Body of pancreas (tissue), 4 donors: Measurements from ENCODE around the gene ZNF185. TPM values are rescaled to one million over a fixed set of nuclear protein-coding genes. Genes with fewer than 3 reads are reported as not detected.

ENCODE experiments used
- ATAC-seq: fragments of 150-250 bp; one replicate; pipeline ENCODE4 v1.9.1; 2016
- DNase-seq, 4 donors: peaks; one replicate each; pipeline ENCODE4 v3.0.0-alpha.2; 2019
- H3K27ac ChIP-seq, 4 donors: fragments of 200-600 bp; sonication (generic); 1 replicate in 3 of 4; 2 replicates in 1 of 4; pipeline versions ENCODE4 v1.5.1 to v1.6.1; 2016 to 2019; ENCODE audit warnings: mild to moderate bottlenecking in 1 of 4, mixed read lengths in 1 of 4, moderate library complexity in 1 of 4
- H3K27me3 ChIP-seq, 2 donors: fragments of 200-600 bp; sonication (generic); one replicate each; pipeline ENCODE4 v1.6.0; 2016; ENCODE audit warnings: mild to moderate bottlenecking in 1 of 2
- H3K36me3 ChIP-seq, 2 donors: fragments of 200-600 bp; sonication (generic); replicated peaks in 1 of 2; 2 replicates each; pipeline ENCODE4 v1.5.1; 2016; ENCODE audit warnings: low read depth in 2 of 2; ENCODE audit not compliant: insufficient read depth in 1 of 2
- H3K4me1 ChIP-seq: fragments of 200-600 bp; sonication (generic); one replicate; pipeline ENCODE4 v1.6.0; 2016
- H3K4me3 ChIP-seq, 2 donors: fragments of 200-600 bp; sonication (generic); 1 replicate in 1 of 2; 2 replicates in 1 of 2; pipeline ENCODE4 v1.5.1; 2016 to 2019
- H3K9me3 ChIP-seq, 3 donors: fragments of 200-600 bp; sonication (generic); 1 replicate in 2 of 3; 2 replicates in 1 of 3; pipeline ENCODE4 v1.5.1; 2016
- CTCF ChIP-seq, 7 experiments: fragments of 450-650 bp in 4 of 7; fragments of 200-600 bp in 3 of 7; sonication (generic) in 3 of 7; IDR thresholded peaks; one replicate each; pipeline ENCODE4 v1.5.1; 2016 to 2019; ENCODE audit warnings: antibody characterized with exemption in 7 of 7
- POLR2A ChIP-seq, 3 donors: fragments of 450-650 bp; IDR thresholded peaks; one replicate each; pipeline ENCODE4 v1.6.1; 2016; ENCODE audit warnings: antibody characterized with exemption in 3 of 3, mild to moderate bottlenecking in 2 of 3
- WGBS, 2 donors: methylation state at CpG; one replicate each; pipeline ENCODE4 v1.1.5; 2017; 5-methylcytosine and 5-hydroxymethylcytosine counted together
- intact Hi-C: fragments of 100-400 bp; cut with DNase I; formaldehyde crosslinking; loops from one replicate; pipeline ENCODE4 v1.15.1; 2023
- total RNA-seq, 2 donors: library from RNA; depleted of rRNA; stranded (reverse); fragments of >200 nt; gene quantifications; one replicate each; pipeline ENCODE4 v1.1.0, GENCODE V29; 2016

Gene ZNF185
- total RNA-seq, 2 donors from 2014 or later = 2.0 to 6.5 TPM

GRCh38 chrX:152865232-152865920, 32.5 kb upstream of the ZNF185 start:
- H3K4me1 ChIP-seq = no peaks in the 10 kb centered on the region
- H3K36me3 ChIP-seq = no peaks in the 10 kb centered on the region
- 89% methylated on average over 10 to 14 of the region's 17 CpGs for WGBS, 2 donors
- no peaks in the 10 kb centered on the region for H3K9me3 ChIP-seq
- ATAC-seq (no peak), DNase-seq (peak in 1 of 4 donors; percentile 2)
- no peak overlapping the region for H3K4me3 ChIP-seq
- H3K27ac ChIP-seq = no peak overlapping the region
- intact Hi-C loops = no loop called here
- TF ChIP-seq POLR2A (IDR thresholded peaks at IDR 0.05) (no peak), CTCF (IDR thresholded peaks at IDR 0.05) (no peak)
- no peaks in the 10 kb centered on the region for H3K27me3 ChIP-seq

GRCh38 chrX:152866386-152866785, 31.5 kb upstream of the ZNF185 start:
- no peak overlapping the region for H3K4me3 ChIP-seq
- intact Hi-C loops = no loop called here
- no peaks in the 10 kb centered on the region for H3K4me1 ChIP-seq
- no peaks in the 10 kb centered on the region for H3K27me3 ChIP-seq
- H3K27ac ChIP-seq = no peak overlapping the region
- ATAC-seq (no peak), DNase-seq (no peak)
- no peaks in the 10 kb centered on the region for H3K9me3 ChIP-seq
- H3K36me3 ChIP-seq = no peaks in the 10 kb centered on the region
- TF ChIP-seq CTCF (IDR thresholded peaks at IDR 0.05) (no peak), POLR2A (IDR thresholded peaks at IDR 0.05) (no peak)
- 80 to 88% methylated on average over 1 to 5 of the region's 5 CpGs for WGBS, 2 donors

GRCh38 chrX:152869972-152870371, 27.9 kb upstream of the ZNF185 start:
- no peak for ATAC-seq
- Histone ChIP-seq H3K36me3 (no peaks in the 10 kb centered on the region), H3K9me3 (no peaks in the 10 kb centered on the region), H3K27ac (no peak overlapping the region), H3K4me1 (no peaks in the 10 kb centered on the region), H3K4me3 (no peak overlapping the region), H3K27me3 (no peaks in the 10 kb centered on the region)
- intact Hi-C loops = no loop called here
- TF ChIP-seq CTCF (IDR thresholded peaks at IDR 0.05) (no peak), POLR2A (IDR thresholded peaks at IDR 0.05) (no peak)
- DNase-seq = no peak
- 88 to 96% methylated on average over 4 to 7 of the region's 7 CpGs for WGBS, 2 donors

GRCh38 chrX:152871260-152871659, 26.6 kb upstream of the ZNF185 start:
- no peak for DNase-seq
- no peak for TF ChIP-seq CTCF (IDR thresholded peaks at IDR 0.05)
- no peak for TF ChIP-seq POLR2A (IDR thresholded peaks at IDR 0.05)
- H3K9me3 ChIP-seq = no peaks in the 10 kb centered on the region
- intact Hi-C loops = no loop called here
- H3K27ac ChIP-seq = no peak overlapping the region
- 87 to 100% methylated on average over 2 to 9 of the region's 9 CpGs for WGBS, 2 donors
- no peaks in the 10 kb centered on the region for H3K36me3 ChIP-seq
- ATAC-seq = no peak
- no peaks in the 10 kb centered on the region for H3K4me1 ChIP-seq
- H3K27me3 ChIP-seq = no peaks in the 10 kb centered on the region
- no peak overlapping the region for H3K4me3 ChIP-seq

- WGBS, 2 donors = 92 to 100% methylated on average over 1 to 2 of the region's 2 CpGs
- H3K4me3 ChIP-seq = no peak overlapping the region
- H3K27me3 ChIP-seq = no peaks in the 10 kb centered on the region
- H3K4me1 ChIP-seq = no peaks in the 10 kb centered on the region
- intact Hi-C loops = no loop called here
- no peak overlapping the region for H3K27ac ChIP-seq
- DNase-seq (no peak), ATAC-seq (no peak)
- TF ChIP-seq CTCF (IDR thresholded peaks at IDR 0.05) = no peak
- H3K36me3 ChIP-seq = no peaks in the 10 kb centered on the region
- no peaks in the 10 kb centered on the region for H3K9me3 ChIP-seq
These were observed 25.3 kb upstream of the ZNF185 start for GRCh38 chrX:152872522-152872921.
